ENCODE data around the gene SH3BP5L. TPM values are rescaled to one million over a fixed set of nuclear protein-coding genes. Genes with fewer than 3 reads are reported as not detected.

Gene SH3BP5L
- total and polyA plus RNA-seq, 2 of the 8 experiments (the other 6 are each of a cell fraction or from before 2014, with no cell fraction given), result 20.2 to 28.4 TPM

DNA sequence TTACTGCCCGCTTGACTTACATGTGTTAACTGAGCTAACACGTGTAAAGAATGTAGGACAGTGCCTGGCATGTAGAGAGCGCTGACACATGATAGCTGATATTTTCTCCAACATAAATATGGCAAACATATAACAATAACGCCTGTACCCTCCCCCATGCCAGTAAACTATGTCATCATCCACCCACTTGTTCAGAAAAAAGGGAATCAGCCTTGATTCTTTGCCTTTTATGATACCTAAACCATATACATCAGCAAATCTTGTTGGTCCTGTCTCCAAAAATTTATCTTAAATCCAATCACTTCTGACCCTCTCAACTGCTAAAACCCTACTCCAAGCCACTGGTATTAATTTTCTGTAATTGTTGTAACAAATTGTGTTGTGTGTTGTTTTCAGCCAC, 34.3 kb upstream of the SH3BP5L start:
- ChIA-PET CTCF (ENCODE audit: partially characterized antibody) (interaction anchor here (0.7 to 5.0 kb wide), 9 partner anchors 10 to 54 kb away, joined by 3 to 58 read pairs (median 7); partner anchors contain the start of genes SH3BP5L and ZNF672), POLR2A (ENCODE audit: partially characterized antibody) (interaction anchor here (1.7 to 5.9 kb wide), 6 partner anchors 14 to 46 kb away, joined by 4 to 46 read pairs (median 18); partner anchors contain the start of genes PGBD2, SH3BP5L and ZNF672)
- Histone ChIP-seq H3K4ac (replicated peaks; ENCODE audit: insufficient read length, low read depth, low read length) (no peak overlapping the region), H3K9ac (replicated peaks in 1 of 4; ENCODE audit: extremely low read depth in 1 of 4, low read depth in 3 of 4, low read length in 3 of 4) (no peak overlapping the region), H3K27me3 (replicated peaks in 1 of 4; ENCODE audit: control insufficient read depth in 3 of 4, extremely low read depth in 1 of 4, insufficient read depth in 3 of 4, low read length in 3 of 4) (peaks cover 0 to 19% (median 11%) of the 10 kb centered on the region in 4 experiments; a peak in 5 of 7 replicates), H3K23me2 (ENCODE audit: low read depth, low read length) (peaks cover 26% of the 10 kb centered on the region), H2BK20ac (ENCODE audit: low read length) (no peak overlapping the region), H4K8ac (ENCODE audit: extremely low read depth, insufficient read depth, low read length) (no peak overlapping the region), H2AFZ (ENCODE audit: low read length) (no peak overlapping the region), H3K4me3 (ENCODE audit: extremely low read depth in 1 of 4, insufficient read depth in 2 of 4, low read depth in 3 of 4, low read length in 4 of 4) (no peak overlapping the region), H4K20me1 (replicated peaks in 1 of 2; ENCODE audit: control insufficient read depth in 1 of 2, insufficient read depth in 2 of 2, low read length in 2 of 2) (no peaks in the 10 kb centered on the region), H3K14ac (ENCODE audit: insufficient read length) (no peak overlapping the region), H3K79me1 (ENCODE audit: low read depth, low read length) (no peaks in the 10 kb centered on the region), H4K5ac (ENCODE audit: insufficient read length, low read depth, low read length) (no peak overlapping the region), H3K4me1 (replicated peaks in 1 of 4; ENCODE audit: control insufficient read depth in 3 of 4, insufficient read depth in 4 of 4, low read length in 3 of 4) (peaks cover 3 to 18% (median 14%) of the 10 kb centered on the region in 4 experiments), H2BK12ac (ENCODE audit: low read depth, low read length) (no peak overlapping the region), H3K4me2 (ENCODE audit: insufficient read depth in 1 of 2, low read depth in 2 of 2, low read length in 2 of 2) (peak overlapping the region; percentile 80 to 93; a peak in 2 of 4 replicates), H3K27ac (ENCODE audit: low read depth, low read length) (no peak overlapping the region), H2AK5ac (ENCODE audit: low read depth, low read length) (no peak overlapping the region), H3K36me3 (ENCODE audit: control insufficient read depth in 2 of 4, insufficient read depth in 4 of 4, low read length in 3 of 4) (peaks cover under 1 to 10% (median 8%) of the 10 kb centered on the region in 4 experiments; a peak in 5 of 8 replicates), H2BK15ac (ENCODE audit: low read length) (no peak overlapping the region), H3K9me3 (ENCODE audit: insufficient read depth in 2 of 2, low read depth in 1 of 2, low read length in 1 of 2) (no peaks in the 10 kb centered on the region), H3K56ac (replicated peaks; ENCODE audit: insufficient read length, low read depth, low read length) (no peak overlapping the region), H2BK120ac (replicated peaks; ENCODE audit: low read depth, low read length) (no peak overlapping the region), H3K18ac (ENCODE audit: extremely low read depth, low read length) (no peak overlapping the region), H4K91ac (replicated peaks; ENCODE audit: insufficient read length, low read length) (no peak overlapping the region), H3K23ac (ENCODE audit: insufficient read length) (no peak overlapping the region), H2BK5ac (ENCODE audit: low read depth, low read length) (no peak overlapping the region), H3K79me2 (ENCODE audit: control insufficient read depth in 1 of 2, insufficient read depth in 2 of 2, low read length in 2 of 2) (peaks cover 0 to 8% of the 10 kb centered on the region in 2 experiments; a peak in 1 of 4 replicates)
- 89% methylated on average over 4 of the region's 4 CpGs; no CpG with 5 or more reads in 1 of the 2 experiments for WGBS, 2 experiments (ENCODE audit: extremely low coverage in 1 of 2, insufficient coverage in 1 of 2, insufficient read length in 1 of 2, insufficient replicate concordance in 2 of 2, low coverage in 1 of 2, low lambda C conversion rate in 2 of 2, missing lambda C conversion rate in 1 of 2)
- DNase-seq (ENCODE audit: low read depth in 1 of 2, low spot score in 2 of 2) (no peak), FAIRE-seq (no peak)
- TF ChIP-seq RXRA (IDR thresholded peaks at IDR 0.05; ENCODE audit: insufficient read depth, low read depth, low read length) (no peak), HDAC2 (IDR thresholded peaks at IDR 0.05; ENCODE audit: borderline replicate concordance in 1 of 2, low read depth in 2 of 2, low read length in 2 of 2) (no peak), CHD2 (IDR thresholded peaks at IDR 0.05; ENCODE audit: low read length) (no peak), SUZ12 (IDR thresholded peaks at IDR 0.05; ENCODE audit: low read length) (no peak), JUN (IDR thresholded peaks at IDR 0.05; ENCODE audit: low read depth, low read length) (no peak)
- TF ChIP-seq, protein P1, sequence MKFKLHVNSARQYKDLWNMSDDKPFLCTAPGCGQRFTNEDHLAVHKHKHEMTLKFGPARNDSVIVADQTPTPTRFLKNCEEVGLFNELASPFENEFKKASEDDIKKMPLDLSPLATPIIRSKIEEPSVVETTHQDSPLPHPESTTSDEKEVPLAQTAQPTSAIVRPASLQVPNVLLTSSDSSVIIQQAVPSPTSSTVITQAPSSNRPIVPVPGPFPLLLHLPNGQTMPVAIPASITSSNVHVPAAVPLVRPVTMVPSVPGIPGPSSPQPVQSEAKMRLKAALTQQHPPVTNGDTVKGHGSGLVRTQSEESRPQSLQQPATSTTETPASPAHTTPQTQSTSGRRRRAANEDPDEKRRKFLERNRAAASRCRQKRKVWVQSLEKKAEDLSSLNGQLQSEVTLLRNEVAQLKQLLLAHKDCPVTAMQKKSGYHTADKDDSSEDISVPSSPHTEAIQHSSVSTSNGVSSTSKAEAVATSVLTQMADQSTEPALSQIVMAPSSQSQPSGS (IDR thresholded peaks at IDR 0.05; ENCODE audit: low read length), result no peak
- TF ChIP-seq, protein P2, sequence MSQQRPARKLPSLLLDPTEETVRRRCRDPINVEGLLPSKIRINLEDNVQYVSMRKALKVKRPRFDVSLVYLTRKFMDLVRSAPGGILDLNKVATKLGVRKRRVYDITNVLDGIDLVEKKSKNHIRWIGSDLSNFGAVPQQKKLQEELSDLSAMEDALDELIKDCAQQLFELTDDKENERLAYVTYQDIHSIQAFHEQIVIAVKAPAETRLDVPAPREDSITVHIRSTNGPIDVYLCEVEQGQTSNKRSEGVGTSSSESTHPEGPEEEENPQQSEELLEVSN (IDR thresholded peaks at IDR 0.05), result no peak

Measured in H1 (cell line).